SK-MEL-5 (cell line): ENCODE data around the gene LRRC31. TPM values are rescaled to one million over a fixed set of nuclear protein-coding genes. Genes with fewer than 3 reads are reported as not detected.

Experiments used
- DNase-seq: peaks from one replicate; pipeline ENCODE4 v3.0.0-alpha.2; 2016; ENCODE audit warnings: low read depth, low spot score
- in situ Hi-C: cut with HindIII; loops from 2 replicates; pipeline ENCODE4 v1.10.0; 2016; ENCODE audit warnings: low sequenced_read_pairs, high pct_unique_total_duplicates, low pct_unique_long_range_greater_than_20kb
- polyA plus RNA-seq, 2 experiments: library from polyadenylated mRNA; depleted of rRNA; stranded (reverse); fragments of >200 nt; gene quantifications; 2 replicates each; pipeline ENCODE4 v1.2.3, GENCODE V29; 2015
- total RNA-seq: library from RNA; depleted of rRNA; stranded (reverse); fragments of >200 nt; shearing (Covaris generic); gene quantifications from 2 replicates; pipeline ENCODE4 v1.2.3, GENCODE V29; 2014; rRNA removed

LRRC31 gene
- total RNA-seq = not detected in 2 replicates
- polyA plus RNA-seq (2015; cell fraction: cytosol; rRNA removed) = not detected in 2 replicates
- polyA plus RNA-seq (2015; cell fraction: nucleus; rRNA removed) = not detected in 2 replicates

DNA sequence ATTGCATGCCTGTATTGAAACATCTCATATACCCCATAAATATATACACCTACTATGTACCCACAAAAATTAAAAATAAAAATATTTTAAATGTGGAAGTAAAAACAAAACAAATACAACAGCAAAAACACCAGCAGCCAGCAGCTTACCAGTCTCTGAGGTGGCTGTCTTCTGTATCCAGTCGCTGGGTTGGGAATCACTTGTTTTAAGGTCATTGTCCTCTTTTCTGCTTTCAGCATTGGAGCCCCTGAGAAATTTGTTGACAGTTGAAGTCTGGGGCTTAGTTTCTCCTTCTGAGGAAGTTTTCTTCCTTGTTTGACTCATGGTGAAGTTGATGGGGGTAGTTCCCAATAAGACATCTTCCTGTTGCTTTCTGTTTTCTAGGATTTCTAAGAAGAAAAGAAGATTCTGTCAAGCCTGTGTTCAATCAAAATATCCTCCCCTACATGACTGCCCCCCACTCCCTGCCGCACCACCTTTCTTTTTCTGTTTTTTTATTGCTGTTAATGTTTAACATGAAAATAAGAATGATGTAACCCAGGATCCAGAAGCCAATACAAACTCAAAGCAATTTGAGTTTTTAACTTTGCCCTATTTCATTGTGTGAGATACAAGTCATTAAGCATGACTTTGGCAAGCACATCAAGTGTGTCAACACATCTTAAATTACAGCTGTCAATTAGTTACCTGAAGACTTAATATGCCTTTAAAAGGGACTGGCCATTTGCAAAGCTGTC lies at the start of gene LRRC31:
Gene LRRC31 (minus strand): TSS at position 452 of the 737 bp plus-strand sequence. CDS start 128 bp downstream, at position 324.
- no peak for DNase-seq
- in situ Hi-C loops = no loop called here

DNA sequence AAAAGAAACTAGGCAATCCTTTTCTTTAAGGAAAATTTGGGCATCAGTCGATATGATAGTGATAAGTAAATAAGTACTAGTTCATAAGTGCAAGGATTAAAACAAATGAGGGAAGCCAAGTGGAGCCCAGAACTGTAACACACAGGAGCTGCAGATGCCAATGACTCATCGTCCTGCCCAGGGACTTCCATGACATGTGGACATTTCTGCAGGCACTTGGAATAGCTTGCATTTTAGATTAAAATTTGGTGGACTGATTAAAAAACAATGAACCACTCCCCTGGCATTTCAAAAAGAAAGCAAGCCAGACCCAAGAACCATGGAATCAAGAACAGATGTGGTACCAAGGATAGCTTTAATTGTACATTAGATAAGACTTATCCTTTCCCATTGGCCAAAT lies 44.6 kb upstream of the LRRC31 start:
- DNase-seq = no peak
- in situ Hi-C loops = no loop called here

DNA sequence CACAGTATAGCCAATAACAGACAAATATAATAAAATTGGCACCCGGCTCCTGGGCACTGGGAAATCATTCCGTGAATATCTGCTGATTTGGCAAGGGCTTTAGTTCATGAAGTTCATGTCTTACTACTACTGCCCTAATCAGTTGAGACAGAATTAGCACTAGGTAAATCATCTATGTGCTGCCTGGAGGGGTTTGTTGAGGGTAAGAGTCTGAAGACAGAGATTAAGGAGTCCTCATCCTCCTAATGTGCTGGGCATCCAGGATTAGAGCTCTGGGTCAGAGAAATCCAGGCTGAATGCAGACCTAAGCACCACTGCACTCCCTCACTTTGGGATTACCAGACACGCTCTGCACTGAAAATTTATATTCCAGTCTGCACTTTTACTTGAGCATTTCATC lies 43.6 kb upstream of the LRRC31 start:
- no peak for DNase-seq
- in situ Hi-C loops = no loop called here

DNA sequence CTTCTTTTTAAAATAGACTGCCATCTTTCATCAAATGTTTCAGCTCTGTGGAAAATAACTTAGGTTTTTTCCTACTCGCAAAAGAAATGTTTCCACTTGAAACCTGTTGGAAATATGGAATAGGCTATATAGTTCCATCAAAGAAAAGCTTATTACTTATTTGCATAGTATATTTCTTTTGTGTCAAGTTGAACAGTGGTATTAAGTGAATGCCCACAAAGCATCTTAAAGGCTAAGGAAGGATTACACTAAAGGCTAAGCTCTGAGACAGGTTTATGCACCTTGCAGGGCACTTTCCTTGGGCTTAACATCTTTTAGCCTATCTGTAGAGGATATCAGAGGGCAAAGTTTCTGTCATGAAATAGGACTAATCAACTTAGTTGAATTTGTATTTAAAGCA lies 41.5 kb upstream of the LRRC31 start, which contains the start of gene SAMD7:
Gene SAMD7 (plus strand): TSS at position 301 of the 400 bp plus-strand sequence. CDS start 7,927 bp downstream, outside the sequence.
- DNase-seq = no peak
- in situ Hi-C loops = no loop called here

DNA sequence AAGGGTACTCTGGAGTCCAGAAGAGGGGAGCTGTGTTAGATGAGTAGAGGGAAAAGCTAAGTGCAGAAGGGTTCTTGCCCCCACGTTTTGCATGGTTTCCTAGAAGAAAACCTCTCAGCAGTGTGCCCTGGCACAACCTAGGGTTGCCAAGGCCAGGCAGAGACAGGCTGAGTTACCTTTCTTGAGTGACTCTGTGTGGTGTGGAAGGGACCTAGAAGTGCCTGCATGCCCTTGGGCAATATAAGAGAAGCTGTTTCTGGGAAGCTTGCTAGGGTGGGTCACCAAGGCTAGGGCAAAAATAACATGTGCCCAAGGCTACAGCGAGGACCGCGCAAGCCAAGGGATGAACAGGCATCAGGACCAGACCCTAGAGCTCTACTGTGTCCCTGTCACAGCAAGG lies 38.2 kb upstream of the LRRC31 start:
- in situ Hi-C loops = no loop called here
- no peak for DNase-seq

DNA sequence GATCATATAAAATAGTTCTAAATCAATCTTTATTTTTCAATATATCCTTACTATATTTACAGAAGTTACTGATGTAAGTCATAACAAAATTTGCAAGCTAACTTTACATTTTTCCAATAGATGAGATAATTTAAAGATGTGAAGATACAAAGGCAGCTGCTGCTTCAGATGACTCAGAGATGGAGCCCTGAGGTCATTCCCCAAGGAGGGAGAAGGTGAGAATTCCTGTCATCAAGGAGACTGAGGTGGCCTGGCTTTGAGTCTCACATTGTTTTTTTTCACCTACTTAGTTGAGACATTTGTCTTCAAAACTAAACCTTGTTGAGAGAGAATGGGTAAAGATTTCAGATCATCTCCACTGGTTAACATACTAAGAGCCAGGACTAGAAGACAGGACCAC lies 37.7 kb upstream of the LRRC31 start:
- in situ Hi-C loops = no loop called here
- no peak for DNase-seq

DNA sequence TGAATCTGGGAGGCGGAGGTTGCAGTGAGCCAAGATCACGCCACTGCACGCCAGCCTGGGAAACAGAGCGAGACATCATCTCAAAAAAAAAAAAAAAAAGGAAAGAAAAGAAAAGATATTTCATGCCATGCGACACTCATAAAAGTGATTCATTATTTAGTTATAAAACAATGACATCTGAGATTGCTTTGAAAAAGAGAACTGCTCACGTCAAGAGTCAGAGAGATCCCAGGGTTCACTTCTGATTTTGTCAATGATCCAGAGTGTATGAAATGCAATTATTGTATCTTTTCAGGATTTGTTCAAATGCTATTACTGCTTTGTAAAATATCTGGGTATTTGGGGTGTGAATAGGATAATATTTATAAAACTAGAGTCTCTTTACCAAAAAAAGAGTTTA lies 35.7 kb upstream of the LRRC31 start:
- in situ Hi-C loops = no loop called here
- no peak for DNase-seq

DNA sequence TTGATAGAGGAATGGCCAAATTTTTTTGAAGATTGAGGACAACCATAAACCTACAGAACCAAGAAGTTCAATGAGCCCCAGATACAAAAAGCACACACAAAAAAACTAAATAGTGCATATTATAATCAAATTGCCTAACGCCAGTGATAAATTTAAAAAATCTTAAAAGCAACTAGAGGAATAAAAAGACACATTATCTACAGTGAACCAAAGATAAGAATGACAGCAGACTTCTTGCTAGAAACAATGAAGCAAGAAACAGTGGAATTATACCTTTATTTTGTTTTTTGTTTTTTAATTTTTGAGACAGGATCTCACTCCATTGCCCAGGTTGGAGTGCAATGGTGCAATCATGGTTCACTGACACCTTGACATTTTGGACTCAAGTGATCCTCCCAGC lies 31.7 kb upstream of the LRRC31 start:
- no peak for DNase-seq
- in situ Hi-C loops = no loop called here

DNA sequence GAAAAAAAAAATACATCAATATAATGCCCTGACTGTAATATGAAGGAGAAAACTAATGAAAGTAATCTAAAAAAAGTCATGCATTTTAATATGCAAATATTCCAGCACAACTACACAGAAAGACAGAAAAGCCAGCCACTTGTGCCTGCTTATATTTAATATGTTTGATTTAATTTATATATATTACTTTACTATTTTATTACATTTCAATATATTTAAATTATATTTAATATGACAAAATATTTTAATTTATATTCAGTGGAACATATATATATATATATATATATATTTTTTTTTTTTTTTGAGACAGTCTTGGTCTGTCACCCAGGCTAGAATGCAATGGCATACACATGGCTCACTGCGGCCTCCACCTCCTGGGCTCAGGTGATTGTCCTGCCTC lies 27.5 kb upstream of the LRRC31 start:
- in situ Hi-C loops = no loop called here
- no peak for DNase-seq

DNA sequence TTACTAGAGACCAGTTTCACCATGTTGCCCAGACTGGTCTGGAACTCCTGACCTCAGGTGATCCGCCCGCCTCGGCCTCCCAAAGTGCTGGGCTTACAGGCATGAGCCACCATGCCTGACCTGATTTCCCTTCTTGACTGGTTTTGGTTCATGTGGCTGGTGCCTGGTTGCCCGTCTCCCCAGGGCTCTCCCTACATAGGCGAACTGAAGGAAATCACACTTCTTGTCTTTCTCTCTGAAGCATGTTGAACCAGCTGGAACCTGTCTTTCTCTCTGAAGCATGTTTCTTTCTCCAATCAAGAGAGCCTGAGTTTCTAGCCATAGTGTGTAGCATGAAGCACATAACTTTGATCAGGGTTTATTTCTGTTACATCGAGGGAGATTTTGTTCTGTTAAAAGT lies 25.3 kb upstream of the LRRC31 start:
- in situ Hi-C loops = no loop called here

DNA sequence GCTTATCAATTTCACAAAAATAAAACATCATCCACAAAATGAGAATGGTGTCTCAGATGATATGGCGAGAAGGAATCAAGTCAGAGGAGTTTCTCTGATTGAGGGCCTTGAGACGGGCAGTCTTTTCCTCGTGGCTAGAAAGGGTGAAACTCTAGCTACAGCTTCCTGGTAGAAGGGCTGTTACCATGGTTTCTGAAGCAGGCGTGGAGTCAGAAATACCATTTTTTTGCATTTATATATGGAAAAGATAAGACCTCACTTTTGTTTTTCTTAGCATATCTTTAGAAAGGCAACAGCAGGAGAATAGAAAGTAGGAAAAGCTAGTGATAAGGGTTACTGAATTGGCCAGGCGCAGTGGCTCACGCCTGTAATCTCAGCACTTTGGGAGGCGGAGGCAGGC lies 24.4 kb upstream of the LRRC31 start:
- no peak for DNase-seq
- in situ Hi-C loops = no loop called here

More for the DNA sequence above, 25.3 kb upstream of the LRRC31 start:
- no peak for DNase-seq

DNA sequence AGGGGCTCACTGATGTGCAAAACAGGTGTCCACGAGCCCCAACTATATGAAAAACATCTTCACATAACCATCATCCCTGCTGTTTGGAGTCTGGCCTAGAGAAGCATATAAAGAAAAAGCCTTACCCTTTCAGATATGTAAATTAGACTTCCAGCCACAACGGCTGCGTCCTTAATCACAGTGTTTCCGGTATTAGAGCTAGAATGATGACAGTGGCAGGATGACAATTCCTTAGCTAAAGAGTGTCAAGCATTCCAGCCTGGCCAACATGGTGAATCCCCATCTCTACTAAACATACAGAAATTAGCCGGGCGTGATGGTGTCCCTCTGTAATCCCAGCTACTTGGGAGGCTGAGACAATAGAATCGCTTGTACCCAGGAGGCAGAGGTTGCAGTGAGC lies 22.2 kb upstream of the LRRC31 start:
- no peak for DNase-seq

DNA sequence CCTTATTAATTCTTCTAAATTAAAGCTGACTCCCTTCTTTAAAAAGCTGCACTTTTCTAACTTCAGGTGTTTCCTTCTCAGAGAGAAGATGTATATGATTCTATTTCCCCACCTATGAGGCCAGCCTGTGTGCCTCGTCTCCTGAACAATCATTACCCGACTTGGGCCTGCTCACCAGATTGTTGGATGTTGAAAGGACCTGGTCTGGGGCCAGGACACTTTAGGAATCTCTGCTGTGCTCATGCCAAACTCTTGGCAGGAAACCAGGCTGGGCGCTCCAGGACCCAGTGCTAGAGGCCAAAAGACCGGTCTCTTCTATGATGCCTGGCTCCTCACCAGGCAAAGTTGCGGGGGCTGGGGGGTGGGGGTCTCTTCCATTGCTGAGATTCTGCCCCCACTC lies 16.9 kb upstream of the LRRC31 start:
- in situ Hi-C loops = no loop called here
- DNase-seq = no peak

More for the DNA sequence above, 22.2 kb upstream of the LRRC31 start:
- in situ Hi-C loops = no loop called here

DNA sequence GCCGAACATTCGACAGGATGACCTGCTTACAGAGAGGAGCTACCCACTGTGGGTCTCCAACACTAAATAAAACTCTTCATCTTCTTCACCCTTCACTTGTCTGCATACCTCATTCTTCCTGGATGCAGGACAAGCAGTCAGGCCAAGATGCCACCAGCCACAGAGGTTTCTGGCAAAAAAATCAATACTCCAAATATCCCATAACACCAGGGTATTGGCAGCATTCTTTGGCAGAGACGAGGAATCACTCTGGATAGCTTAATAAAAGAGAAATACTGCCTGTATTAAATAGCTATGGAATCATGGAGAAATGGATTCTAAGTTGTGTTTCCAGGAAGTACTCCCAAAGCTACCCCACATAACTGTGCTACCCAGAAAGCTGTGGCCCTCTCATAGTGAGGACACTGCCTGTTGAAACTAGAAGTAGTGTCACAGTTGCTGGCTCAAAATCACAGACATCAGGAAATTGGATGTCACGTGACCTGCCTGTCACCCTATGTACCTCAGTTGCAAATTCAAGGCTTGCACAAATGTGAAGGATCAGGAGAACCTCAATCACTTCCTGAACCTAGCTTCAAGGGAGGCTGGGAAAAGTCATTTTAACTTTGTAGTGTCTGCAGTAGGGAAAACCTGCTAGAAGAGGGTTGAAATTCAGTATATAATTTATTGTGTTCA lies 11.0 kb upstream of the LRRC31 start:
- in situ Hi-C loops = no loop called here
- DNase-seq = no peak

DNA sequence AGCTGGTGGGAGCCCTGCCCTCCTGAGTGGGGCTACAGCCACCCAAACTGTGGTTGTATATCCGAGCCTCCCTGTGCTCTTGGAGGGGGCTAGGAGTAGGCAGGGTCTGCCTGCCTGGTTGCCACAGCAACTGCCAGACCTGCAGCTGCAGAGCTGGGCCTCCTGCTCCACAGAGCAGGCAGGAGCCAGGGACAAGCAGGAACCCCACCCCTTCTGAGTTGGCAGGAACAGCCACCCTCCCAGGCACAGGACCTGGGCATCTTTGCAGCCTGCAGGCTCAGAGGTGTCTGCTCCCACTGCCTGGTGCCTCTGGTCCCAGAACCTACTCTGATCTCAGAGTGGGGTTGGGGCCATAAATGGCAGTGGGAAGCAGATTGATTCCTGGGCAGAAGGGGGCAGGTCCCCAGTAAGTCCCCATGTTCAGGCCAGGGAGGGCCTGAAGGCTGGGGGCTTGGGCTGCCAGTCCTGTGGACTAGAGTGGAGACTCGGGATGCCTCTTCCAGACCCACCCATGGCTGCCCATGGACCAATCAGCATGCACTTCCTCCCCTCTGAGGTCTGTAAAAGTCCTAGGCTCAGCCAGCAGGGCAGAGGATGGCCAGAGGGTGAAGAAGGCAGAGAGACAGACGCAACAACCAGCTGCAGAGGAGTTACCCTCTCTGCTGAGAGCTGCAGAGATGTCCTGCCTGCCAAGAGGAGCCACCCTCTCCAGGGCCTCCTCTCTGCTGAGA lies 10.3 kb upstream of the LRRC31 start:
- in situ Hi-C loops = no loop called here
- no peak for DNase-seq

DNA sequence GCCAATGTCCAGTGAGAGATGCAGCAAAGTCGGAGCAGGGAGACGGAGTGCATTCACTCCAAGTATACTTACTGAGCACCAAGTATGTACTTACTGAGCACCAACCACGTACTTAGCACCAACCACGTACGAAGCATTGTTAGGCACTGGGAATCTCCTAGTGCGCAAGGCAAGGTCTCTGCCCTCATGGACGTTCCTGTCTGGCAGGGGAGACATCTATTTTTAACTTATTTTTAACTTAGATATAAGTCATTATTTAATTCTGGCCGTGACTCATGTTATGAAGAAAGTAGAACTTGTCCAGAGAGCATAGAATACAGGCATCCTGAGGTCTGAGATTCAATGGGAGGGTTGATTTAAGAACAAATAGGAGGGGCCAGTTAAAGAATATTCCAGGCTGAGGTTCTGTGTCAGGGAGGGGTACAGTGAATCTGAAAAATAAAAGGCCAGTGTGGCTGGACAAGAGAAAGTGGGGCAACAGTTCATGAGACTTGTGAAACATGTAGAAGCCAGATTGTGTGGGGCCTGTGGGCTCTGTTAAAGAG lies 9.3 kb upstream of the LRRC31 start:
- in situ Hi-C loops = no loop called here
- no peak for DNase-seq

DNA sequence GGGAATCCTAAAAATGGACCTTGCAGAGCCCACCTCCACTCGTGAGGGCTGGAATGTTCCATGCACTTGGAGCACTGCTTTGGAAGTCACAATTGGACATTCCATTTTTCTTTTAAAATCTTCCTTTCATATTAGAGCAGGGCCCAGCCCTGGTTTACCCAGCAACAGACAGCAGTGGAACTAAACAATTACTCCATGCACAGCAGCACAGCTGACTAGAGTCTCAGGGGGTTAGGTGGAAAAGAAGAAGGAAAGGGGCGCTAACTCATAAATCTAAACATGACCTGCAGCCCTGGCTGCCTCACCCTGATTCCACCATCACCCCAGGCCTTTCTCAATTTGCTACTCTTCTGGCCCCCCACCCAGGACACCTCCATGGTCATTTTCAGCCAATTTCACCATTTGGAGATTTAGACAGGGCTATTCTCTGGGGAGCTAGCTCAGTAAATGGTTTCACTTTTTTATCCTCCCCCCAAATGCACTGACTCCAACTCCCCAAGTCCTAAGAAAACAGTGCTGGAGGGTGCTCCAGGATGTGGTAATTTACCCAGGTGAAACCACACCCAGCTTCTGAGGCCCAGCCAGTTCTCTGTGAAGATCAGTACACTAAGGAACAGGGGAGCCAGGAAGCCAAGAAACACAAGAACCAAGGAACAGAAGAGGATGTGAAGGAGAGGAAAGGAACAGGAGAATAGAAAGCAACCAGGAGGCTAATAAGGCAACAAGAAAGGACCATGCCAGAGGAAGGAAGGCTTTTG lies 1.6 kb upstream of the LRRC31 start:
- in situ Hi-C loops = no loop called here
- no peak for DNase-seq
